HEK293 (cell line): ENCODE results near the gene CPNE9.

Source experiments
- CTCF ChIA-PET: fragments of 350-600 bp; formaldehyde crosslinking; extraction: SDS; loops from one replicate; lab custom pipeline; 2021; ENCODE audit warnings: antibody characterized with exemption; lab: Yijun Ruan, JAX
- POLR2A ChIA-PET: fragments of 300-600 bp; formaldehyde crosslinking; extraction: SDS; loops from one replicate; lab custom pipeline; 2020; ENCODE audit warnings: antibody characterized with exemption, inconsistent platforms; lab: Yijun Ruan, JAX
- H3K27ac ChIP-seq: fragments of 200-500 bp; sonication (Bioruptor generic); 2 replicates; pipeline ENCODE4 v1.5.1; 2014; ENCODE audit warnings: low read depth, low read length, control low read depth, inconsistent platforms; ENCODE audit errors: extremely low read depth
- H3K36me3 ChIP-seq, 2 experiments: fragments of 200-500 bp in 1 of 2; sonication (Bioruptor generic) in 1 of 2; 1 replicate in 1 of 2; 2 replicates in 1 of 2; pipeline ENCODE4 v1.5.1; 2014 to 2017; ENCODE audit warnings: inconsistent platforms in 2 of 2, low read length in 2 of 2; ENCODE audit not compliant: control insufficient read depth in 2 of 2, insufficient read depth in 1 of 2
- H3K4me1 ChIP-seq: fragments of 200-500 bp; sonication (Bioruptor generic); 2 replicates; pipeline ENCODE4 v1.5.1; 2014; ENCODE audit warnings: mild to moderate bottlenecking, low read length, inconsistent platforms; ENCODE audit not compliant: control insufficient read depth, insufficient read depth
- H3K4me3 ChIP-seq: 2 replicates; pipeline ENCODE4 v1.5.1; 2011; ENCODE audit warnings: low read depth, mild to moderate bottlenecking, control low read depth, low read length, moderate library complexity
- H3K9me3 ChIP-seq: fragments of 200-500 bp; sonication (Bioruptor generic); 2 replicates; pipeline ENCODE4 v1.5.1; 2014; ENCODE audit warnings: low read depth, low read length, inconsistent platforms; ENCODE audit not compliant: control insufficient read depth, insufficient read depth
- GLIS2 ChIP-seq: fragments of 450-650 bp; formaldehyde crosslinking; IDR thresholded peaks from 2 replicates; pipeline ENCODE4 v1.5.1; 2016; ENCODE audit warnings: missing biosample characterization, missing genetic modification characterization
- KLF10 ChIP-seq: fragments of 450-650 bp; IDR thresholded peaks from 2 replicates; pipeline ENCODE4 v1.5.1; 2018; ENCODE audit warnings: missing biosample characterization, mild to moderate bottlenecking, missing genetic modification characterization
- KLF17 ChIP-seq: fragments of 450-650 bp; formaldehyde crosslinking; IDR thresholded peaks from 2 replicates; pipeline ENCODE4 v1.5.1; 2016; ENCODE audit warnings: missing biosample characterization, missing genetic modification characterization
- MYNN ChIP-seq: fragments of 450-650 bp; formaldehyde crosslinking; IDR thresholded peaks from 2 replicates; pipeline ENCODE4 v1.5.1; 2016; ENCODE audit warnings: missing biosample characterization, missing genetic modification characterization, borderline replicate concordance
- PRDM1 ChIP-seq: fragments of 450-650 bp; formaldehyde crosslinking; IDR thresholded peaks from 2 replicates; pipeline ENCODE4; 2016; ENCODE audit warnings: missing biosample characterization, missing genetic modification characterization
- RBAK ChIP-seq: fragments of 450-650 bp; formaldehyde crosslinking; IDR thresholded peaks from 2 replicates; pipeline ENCODE4 v1.5.1; 2016; ENCODE audit warnings: missing biosample characterization, missing genetic modification characterization
- SCRT1 ChIP-seq: fragments of 450-650 bp; formaldehyde crosslinking; IDR thresholded peaks from 2 replicates; pipeline ENCODE4 v1.5.1; 2016; ENCODE audit warnings: missing biosample characterization, missing genetic modification characterization, borderline replicate concordance
- SP2 ChIP-seq: fragments of 450-650 bp; formaldehyde crosslinking; IDR thresholded peaks from 2 replicates; pipeline ENCODE4 v1.5.1; 2016; ENCODE audit warnings: missing biosample characterization, missing genetic modification characterization
- TSHZ1 ChIP-seq: fragments of 450-650 bp; formaldehyde crosslinking; IDR thresholded peaks from 2 replicates; pipeline ENCODE4 v1.5.1; 2016; ENCODE audit warnings: missing biosample characterization, missing genetic modification characterization, borderline replicate concordance
- ZBTB7A ChIP-seq: fragments of 450-650 bp; formaldehyde crosslinking; IDR thresholded peaks from 2 replicates; pipeline ENCODE4 v1.5.1; 2016; ENCODE audit warnings: low read depth, missing biosample characterization, missing genetic modification characterization
- ZEB2 ChIP-seq: fragments of 450-650 bp; formaldehyde crosslinking; IDR thresholded peaks from 2 replicates; pipeline ENCODE4 v1.5.1; 2016; ENCODE audit warnings: missing biosample characterization, missing genetic modification characterization
- ZFP3 ChIP-seq: fragments of 450-650 bp; formaldehyde crosslinking; IDR thresholded peaks from 2 replicates; pipeline ENCODE4 v1.5.1; 2016; ENCODE audit warnings: low read depth, missing biosample characterization, missing genetic modification characterization
- ZFP41 ChIP-seq: fragments of 450-650 bp; formaldehyde crosslinking; IDR thresholded peaks from 2 replicates; pipeline ENCODE4 v1.5.1; 2016; ENCODE audit warnings: missing biosample characterization, missing genetic modification characterization, borderline replicate concordance
- ZNF121 ChIP-seq: fragments of 450-650 bp; formaldehyde crosslinking; IDR thresholded peaks from 2 replicates; pipeline ENCODE4 v1.5.1; 2016; ENCODE audit warnings: missing biosample characterization, missing genetic modification characterization
- ZNF146 ChIP-seq: fragments of 450-650 bp; formaldehyde crosslinking; IDR thresholded peaks from 2 replicates; pipeline ENCODE4 v1.5.1; 2016; ENCODE audit warnings: missing biosample characterization, missing genetic modification characterization
- ZNF174 ChIP-seq: fragments of 450-650 bp; formaldehyde crosslinking; IDR thresholded peaks from 2 replicates; pipeline ENCODE4 v1.5.0; 2017; ENCODE audit warnings: missing biosample characterization, mild to moderate bottlenecking, missing genetic modification characterization
- ZNF423 ChIP-seq: fragments of 450-650 bp; formaldehyde crosslinking; IDR thresholded peaks from 2 replicates; pipeline ENCODE4 v1.5.1; 2016; ENCODE audit warnings: missing biosample characterization, missing genetic modification characterization
- ZNF510 ChIP-seq: fragments of 450-650 bp; formaldehyde crosslinking; IDR thresholded peaks from 2 replicates; pipeline ENCODE4 v1.5.1; 2018; ENCODE audit warnings: mild to moderate bottlenecking, missing genetic modification characterization, missing biosample characterization; ENCODE audit not compliant: insufficient replicate concordance
- ZNF548 ChIP-seq: fragments of 450-650 bp; formaldehyde crosslinking; IDR thresholded peaks from 2 replicates; pipeline ENCODE4 v1.5.1; 2016; ENCODE audit warnings: missing biosample characterization, missing genetic modification characterization
- ZNF555 ChIP-seq: fragments of 450-650 bp; formaldehyde crosslinking; conservative IDR thresholded peaks from 2 replicates; pipeline ENCODE4 v1.5.1; 2017; ENCODE audit warnings: missing biosample characterization, mild to moderate bottlenecking, missing genetic modification characterization, inconsistent platforms
- ZNF561 ChIP-seq: fragments of 450-650 bp; IDR thresholded peaks from 2 replicates; pipeline ENCODE4 v1.5.1; 2018; ENCODE audit warnings: missing biosample characterization, missing genetic modification characterization, borderline replicate concordance
- ZNF600 ChIP-seq: fragments of 450-650 bp; formaldehyde crosslinking; IDR thresholded peaks from 2 replicates; pipeline ENCODE4 v1.5.1; 2016; ENCODE audit warnings: missing biosample characterization, missing genetic modification characterization
- ZNF610 ChIP-seq: fragments of 450-650 bp; formaldehyde crosslinking; IDR thresholded peaks from 2 replicates; pipeline ENCODE4 v1.5.1; 2016; ENCODE audit warnings: missing biosample characterization, missing genetic modification characterization, borderline replicate concordance
- ZNF621 ChIP-seq: fragments of 450-650 bp; formaldehyde crosslinking; IDR thresholded peaks from 2 replicates; pipeline ENCODE4 v1.5.1; 2017; ENCODE audit warnings: missing biosample characterization, missing genetic modification characterization
- ZNF639 ChIP-seq: fragments of 450-650 bp; formaldehyde crosslinking; IDR thresholded peaks from 2 replicates; pipeline ENCODE4 v1.5.1; 2016; ENCODE audit warnings: missing biosample characterization, missing genetic modification characterization
- ZNF785 ChIP-seq: fragments of 450-650 bp; formaldehyde crosslinking; IDR thresholded peaks from 2 replicates; pipeline ENCODE4 v1.5.1; 2016; ENCODE audit warnings: missing biosample characterization, missing genetic modification characterization

The CPNE9 gene

GRCh38 chr3:9679476-9680080 is 24.1 kb upstream of the CPNE9 start:
- no peak for TF ChIP-seq PRDM1 (tag by site-specific recombination)
- TF ChIP-seq ZNF621 (tag by site-specific recombination) = no peak
- TF ChIP-seq ZNF423 (tag by site-specific recombination) = no peak
- TF ChIP-seq ZNF146 = no peak
- TF ChIP-seq ZNF610 = no peak
- TF ChIP-seq GLIS2 (tag by site-specific recombination) = no peak
- TF ChIP-seq ZEB2 = no peak
- TF ChIP-seq ZNF548 (tag by site-specific recombination) = no peak
- TF ChIP-seq ZNF510 (tag by site-specific recombination) = no peak
- TF ChIP-seq KLF10 = no peak
- TF ChIP-seq ZNF561 (tag by site-specific recombination) = no peak
- no peak for TF ChIP-seq SP2 (tag by site-specific recombination)
- TF ChIP-seq ZBTB7A (tag by site-specific recombination) = no peak
- no peak overlapping the region for H3K27ac ChIP-seq
- H3K36me3 ChIP-seq = peaks cover 9 to 93% of the 10 kb centered on the region in 2 experiments; a peak in 2 of 3 replicates
- POLR2A ChIA-PET = no interaction called here
- CTCF ChIA-PET = interaction anchor here (0.9 kb wide), 1 partner anchor 177 kb away, joined by 3 read pairs; no protein-coding TSS in a partner anchor
- H3K9me3 ChIP-seq = no peaks in the 10 kb centered on the region
- no peak overlapping the region for H3K4me3 ChIP-seq
- no peaks in the 10 kb centered on the region for H3K4me1 ChIP-seq

- Histone ChIP-seq H3K27ac (no peak overlapping the region), H3K4me1 (no peaks in the 10 kb centered on the region), H3K36me3 (peaks cover 4 to 96% of the 10 kb centered on the region in 2 experiments; a peak in 1 of 3 replicates), H3K9me3 (no peaks in the 10 kb centered on the region), H3K4me3 (no peak overlapping the region)
- CTCF ChIA-PET = no interaction called here
- POLR2A ChIA-PET = no interaction called here
- TF ChIP-seq ZFP3 (tag by site-specific recombination) (peak; percentile 90), ZNF600 (no peak), TSHZ1 (no peak)
Observed at GRCh38 chr3:9681011-9681722, 22.5 kb upstream of the CPNE9 start.

- no peak for TF ChIP-seq ZNF174 (tag by site-specific recombination)
- no peak for TF ChIP-seq ZNF121 (tag by site-specific recombination)
- no peak for TF ChIP-seq ZFP41 (tag by site-specific recombination)
- no peak for TF ChIP-seq MYNN (tag by site-specific recombination)
- no peak for TF ChIP-seq KLF17
- no peak for TF ChIP-seq SCRT1
- no peak for TF ChIP-seq RBAK (tag by site-specific recombination)
- no peak for TF ChIP-seq ZNF785 (tag by site-specific recombination)
- TF ChIP-seq ZNF555 = no peak
- TF ChIP-seq ZNF639 (tag by site-specific recombination) = no peak
- H3K4me1 ChIP-seq = no peaks in the 10 kb centered on the region
- no peaks in the 10 kb centered on the region for H3K9me3 ChIP-seq
- ChIA-PET POLR2A (no interaction called here), CTCF (no interaction called here)
- H3K27ac ChIP-seq = no peak overlapping the region
- H3K4me3 ChIP-seq = no peak overlapping the region
- peaks cover 4 to 96% of the 10 kb centered on the region in 2 experiments; a peak in 2 of 3 replicates for H3K36me3 ChIP-seq
Observed at GRCh38 chr3:9681723-9682081, 21.9 kb upstream of the CPNE9 start.
